GM12874 (cell line): ENCODE results near the gene MRTFA.

ENCODE experiments used
- CTCF ChIP-seq: IDR thresholded peaks from 2 replicates; pipeline ENCODE4 v1.5.1; 2011; ENCODE audit warnings: low read depth, mild to moderate bottlenecking, control low read depth, low read length, moderate library complexity; ENCODE audit not compliant: insufficient read depth

The MRTFA gene

GRCh38 chr22:40507491-40507890 lies 129.0 kb downstream of the MRTFA start:
- TF ChIP-seq CTCF: no peak

GRCh38 chr22:40506762-40507161 lies 129.8 kb downstream of the MRTFA start:
- no peak for TF ChIP-seq CTCF

GRCh38 chr22:40504285-40505249 lies 132.0 kb downstream of the MRTFA start:
- no peak for TF ChIP-seq CTCF

GRCh38 chr22:40502919-40503318 lies 133.6 kb downstream of the MRTFA start:
- no peak for TF ChIP-seq CTCF

GRCh38 chr22:40499209-40499623 lies 137.3 kb downstream of the MRTFA start:
- no peak for TF ChIP-seq CTCF

GRCh38 chr22:40498420-40499208 lies 137.9 kb downstream of the MRTFA start:
- no peak for TF ChIP-seq CTCF

GRCh38 chr22:40493441-40493840 lies 143.1 kb downstream of the MRTFA start:
- TF ChIP-seq CTCF: no peak
